IPS-18a (cell line): ENCODE data around the gene CBLC.
A peak's percentile ranks its signal among the peaks of the same experiment; 100 is the strongest.

Source experiments
- H3K27ac ChIP-seq: one replicate; pipeline ENCODE4 v1.5.1; 2013; ENCODE audit warnings: low read length
- H3K27me3 ChIP-seq: one replicate; pipeline ENCODE4 v1.6.1; 2013; ENCODE audit warnings: mild to moderate bottlenecking, low read length; ENCODE audit not compliant: control insufficient read depth, insufficient read depth
- H3K36me3 ChIP-seq: one replicate; pipeline ENCODE4 v1.6.1; 2013; ENCODE audit warnings: low read depth, low read length; ENCODE audit not compliant: control insufficient read depth
- H3K4me1 ChIP-seq: one replicate; pipeline ENCODE4 v1.6.1; 2013; ENCODE audit warnings: low read depth, low read length; ENCODE audit not compliant: control insufficient read depth
- H3K4me3 ChIP-seq: one replicate; pipeline ENCODE4 v1.5.1; 2013; ENCODE audit warnings: low read length
- H3K9ac ChIP-seq: one replicate; pipeline ENCODE4 v1.6.1; 2013; ENCODE audit warnings: mild to moderate bottlenecking, low read length, moderate library complexity
- H3K9me3 ChIP-seq: one replicate; pipeline ENCODE4 v1.6.1; 2013; ENCODE audit warnings: low read depth, low read length; ENCODE audit not compliant: control insufficient read depth

The CBLC gene

GRCh38 chr19:44747739-44748425, 29.8 kb upstream of the CBLC start:
- Histone ChIP-seq H3K4me1 (peaks cover 4% of the 10 kb centered on the region), H3K4me3 (peak overlapping the region; percentile 71), H3K27ac (no peak overlapping the region), H3K9me3 (no peaks in the 10 kb centered on the region), H3K27me3 (peaks cover 77% of the 10 kb centered on the region), H3K9ac (peak overlapping the region; percentile 35), H3K36me3 (no peaks in the 10 kb centered on the region)

GRCh38 chr19:44748426-44749254, 29.1 kb upstream of the CBLC start, which contains the start of gene BCL3:
BCL3 (plus strand) TSS chr19:44748708; CDS start chr19:44748791, 83 bp downstream.
- no peak within 1 kb of the TSS for H3K27ac ChIP-seq
- peak within 1 kb of the TSS; percentile 71 for H3K4me3 ChIP-seq
- H3K9me3 ChIP-seq: no peaks in the 10 kb centered on the region
- no peaks in the 10 kb centered on the region for H3K36me3 ChIP-seq
- peak within 1 kb of the TSS; percentile 35 for H3K9ac ChIP-seq
- peaks cover 6% of the 10 kb centered on the region for H3K4me1 ChIP-seq
- peaks cover 83% of the 10 kb centered on the region for H3K27me3 ChIP-seq

- Histone ChIP-seq H3K27ac (no peak overlapping the region), H3K36me3 (no peaks in the 10 kb centered on the region), H3K27me3 (peaks cover 90% of the 10 kb centered on the region), H3K9ac (no peak overlapping the region), H3K4me1 (peaks cover 11% of the 10 kb centered on the region), H3K9me3 (no peaks in the 10 kb centered on the region), H3K4me3 (peak overlapping the region; percentile 71)
These were observed 28.4 kb upstream of the CBLC start for GRCh38 chr19:44749292-44749691.

GRCh38 chr19:44749994-44750393, 27.7 kb upstream of the CBLC start:
- Histone ChIP-seq H3K27me3 (peaks cover 92% of the 10 kb centered on the region), H3K9ac (no peak overlapping the region), H3K4me3 (no peak overlapping the region), H3K4me1 (peaks cover 16% of the 10 kb centered on the region), H3K9me3 (no peaks in the 10 kb centered on the region), H3K27ac (no peak overlapping the region), H3K36me3 (no peaks in the 10 kb centered on the region)

GRCh38 chr19:44752123-44752815, 25.4 kb upstream of the CBLC start:
- H3K9me3 ChIP-seq: no peaks in the 10 kb centered on the region
- no peaks in the 10 kb centered on the region for H3K36me3 ChIP-seq
- H3K4me3 ChIP-seq: peak overlapping the region; percentile 17
- peaks cover 21% of the 10 kb centered on the region for H3K4me1 ChIP-seq
- no peak overlapping the region for H3K27ac ChIP-seq
- no peak overlapping the region for H3K9ac ChIP-seq
- H3K27me3 ChIP-seq: peaks cover 92% of the 10 kb centered on the region

- no peaks in the 10 kb centered on the region for H3K36me3 ChIP-seq
- H3K27me3 ChIP-seq: peaks cover 92% of the 10 kb centered on the region
- H3K9ac ChIP-seq: no peak overlapping the region
- no peak overlapping the region for H3K27ac ChIP-seq
- peaks cover 21% of the 10 kb centered on the region for H3K4me1 ChIP-seq
- no peaks in the 10 kb centered on the region for H3K9me3 ChIP-seq
- H3K4me3 ChIP-seq: peak overlapping the region; percentile 17
These were observed 24.7 kb upstream of the CBLC start for GRCh38 chr19:44752816-44753625.

GRCh38 chr19:44753626-44753931, 24.1 kb upstream of the CBLC start:
- Histone ChIP-seq H3K36me3 (no peaks in the 10 kb centered on the region), H3K9ac (no peak overlapping the region), H3K4me3 (peak overlapping the region; percentile 59), H3K27me3 (peaks cover 96% of the 10 kb centered on the region), H3K9me3 (no peaks in the 10 kb centered on the region), H3K4me1 (peaks cover 25% of the 10 kb centered on the region), H3K27ac (no peak overlapping the region)

GRCh38 chr19:44753932-44754749, 23.5 kb upstream of the CBLC start:
- no peaks in the 10 kb centered on the region for H3K36me3 ChIP-seq

GRCh38 chr19:44754750-44755080, 23.0 kb upstream of the CBLC start:
- peak overlapping the region; percentile 59 for H3K4me3 ChIP-seq
- H3K4me1 ChIP-seq: peaks cover 26% of the 10 kb centered on the region
- H3K27ac ChIP-seq: no peak overlapping the region
- H3K9ac ChIP-seq: no peak overlapping the region
- H3K27me3 ChIP-seq: peaks cover 87% of the 10 kb centered on the region
- H3K36me3 ChIP-seq: no peaks in the 10 kb centered on the region
- no peaks in the 10 kb centered on the region for H3K9me3 ChIP-seq

More at GRCh38 chr19:44753932-44754749, 23.5 kb upstream of the CBLC start:
- peak overlapping the region; percentile 59 for H3K4me3 ChIP-seq
- H3K27ac ChIP-seq: no peak overlapping the region
- H3K9me3 ChIP-seq: no peaks in the 10 kb centered on the region
- peaks cover 26% of the 10 kb centered on the region for H3K4me1 ChIP-seq
- no peak overlapping the region for H3K9ac ChIP-seq
- peaks cover 92% of the 10 kb centered on the region for H3K27me3 ChIP-seq

- peaks cover 82% of the 10 kb centered on the region for H3K27me3 ChIP-seq
- no peaks in the 10 kb centered on the region for H3K36me3 ChIP-seq
- no peak overlapping the region for H3K9ac ChIP-seq
- H3K4me1 ChIP-seq: peaks cover 26% of the 10 kb centered on the region
- H3K4me3 ChIP-seq: no peak overlapping the region
- H3K9me3 ChIP-seq: no peaks in the 10 kb centered on the region
- no peak overlapping the region for H3K27ac ChIP-seq
These were observed 22.5 kb upstream of the CBLC start for GRCh38 chr19:44755219-44755618.
